GM21390 (cell line): ENCODE results near the gene LAPTM5.

Experiments used
- ATAC-seq: cut with Tn5 transposase; IDR thresholded peaks from one replicate; pipeline ENCODE4 v1.9.1; 2021; ENCODE audit not compliant: unreplicated experiment

Gene LAPTM5

DNA sequence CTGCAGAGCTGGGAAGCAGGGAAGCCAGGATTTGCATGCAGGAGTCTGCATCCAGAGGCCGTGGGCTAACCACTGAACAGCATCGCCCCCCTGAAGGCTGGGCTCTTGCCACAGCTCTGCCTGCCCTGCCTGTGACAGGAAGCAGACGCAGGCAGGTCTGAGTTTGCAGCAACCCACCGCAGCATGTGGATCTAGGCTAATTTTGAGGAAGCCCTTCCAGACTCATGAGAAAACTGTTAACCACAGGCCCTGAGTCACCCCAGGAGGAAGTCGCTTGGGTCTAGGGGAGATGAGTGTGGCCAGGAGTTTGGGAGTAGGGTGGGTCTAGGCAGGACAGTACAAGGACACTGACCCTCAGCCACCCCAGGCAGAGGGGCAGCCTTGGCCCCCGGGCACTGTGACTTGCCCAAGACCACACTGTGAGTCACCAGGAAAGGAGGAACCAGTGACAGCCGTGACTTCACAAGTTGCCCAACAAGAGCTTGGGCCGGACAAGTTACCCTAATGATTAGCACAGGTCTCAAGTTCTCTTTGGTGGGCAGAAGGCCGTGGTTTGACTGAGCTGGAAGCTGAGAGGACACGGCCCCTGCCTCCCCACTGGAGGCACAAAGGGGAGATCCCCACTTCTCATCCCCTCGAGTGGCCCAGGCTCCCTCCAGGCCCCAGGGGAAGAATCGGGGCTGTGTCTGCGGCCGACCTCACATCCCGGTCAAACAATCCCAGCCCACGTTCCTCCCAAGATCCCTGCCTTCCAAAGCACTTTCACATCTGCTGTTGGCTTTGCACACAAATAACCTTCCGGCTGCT is 826 bp downstream of the LAPTM5 start:
- no peak for ATAC-seq

GRCh38 chr1:30756206-30756544 is 1.4 kb downstream of the LAPTM5 start:
- ATAC-seq, result no peak

DNA sequence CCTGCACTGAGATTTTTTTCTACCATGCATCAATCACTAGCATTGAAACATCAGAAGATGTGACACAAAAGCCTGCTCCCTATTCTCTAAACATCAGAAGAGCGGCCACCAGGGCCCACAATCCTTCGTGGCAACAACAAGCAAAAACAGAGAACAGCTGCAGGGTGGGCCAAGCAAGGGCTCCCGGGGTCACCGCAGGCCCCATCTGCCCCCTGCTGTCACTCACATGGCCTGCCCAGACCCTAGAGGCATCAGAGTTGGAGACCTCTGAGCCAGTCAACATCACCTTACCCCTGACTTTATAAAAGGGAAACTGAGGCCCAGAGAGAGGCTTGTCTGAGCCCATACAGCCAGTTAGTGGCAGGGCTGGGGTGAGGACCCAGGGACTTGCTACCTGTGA is 1.8 kb downstream of the LAPTM5 start:
- no peak for ATAC-seq

DNA sequence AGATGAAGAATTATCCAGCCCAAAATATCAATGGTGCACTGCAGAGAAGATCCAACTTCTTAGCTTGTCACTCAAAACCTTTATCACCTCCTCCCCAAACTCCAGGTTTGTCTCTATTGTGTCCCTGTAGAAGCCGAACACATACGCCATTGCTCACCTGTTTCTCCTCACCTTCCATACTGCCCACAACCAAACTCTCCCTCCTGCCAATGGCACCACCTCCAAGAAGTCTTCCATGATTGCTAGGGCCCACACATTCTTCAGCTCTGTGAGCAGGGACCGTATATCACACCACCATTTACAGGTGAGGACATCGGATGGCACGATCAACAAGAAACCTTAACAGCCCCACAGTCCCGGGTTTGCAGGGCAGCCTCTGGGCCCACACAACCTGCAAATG is 2.2 kb downstream of the LAPTM5 start:
- no peak for ATAC-seq

GRCh38 chr1:30754684-30755171 is 2.8 kb downstream of the LAPTM5 start:
- peak; percentile 40 for ATAC-seq

DNA sequence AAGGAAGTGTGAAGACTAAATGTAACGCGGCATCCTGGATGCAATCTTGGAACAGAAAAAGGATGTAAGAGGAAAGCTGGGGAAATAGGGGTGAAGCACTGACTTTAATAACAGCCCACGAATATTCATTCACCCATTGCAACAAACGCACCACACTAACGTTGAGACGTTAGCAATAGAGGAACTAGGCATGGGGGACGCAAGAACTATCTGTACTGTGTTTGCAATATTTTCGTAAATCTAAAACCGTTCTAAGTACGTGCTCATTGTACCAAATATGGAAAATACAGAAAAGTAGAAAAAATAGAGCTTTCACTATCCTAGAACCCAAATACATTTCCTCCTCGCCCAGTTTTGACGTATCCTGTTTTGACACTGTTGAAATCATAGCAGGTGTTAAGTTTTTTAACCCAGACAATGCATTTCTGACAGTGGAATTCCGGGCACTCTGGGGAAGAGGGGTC is 3.9 kb downstream of the LAPTM5 start:
- no peak for ATAC-seq

GRCh38 chr1:30753118-30753517 is 4.5 kb downstream of the LAPTM5 start:
- ATAC-seq, result no peak

GRCh38 chr1:30752651-30752908 is 5.0 kb downstream of the LAPTM5 start:
- ATAC-seq, result no peak

DNA sequence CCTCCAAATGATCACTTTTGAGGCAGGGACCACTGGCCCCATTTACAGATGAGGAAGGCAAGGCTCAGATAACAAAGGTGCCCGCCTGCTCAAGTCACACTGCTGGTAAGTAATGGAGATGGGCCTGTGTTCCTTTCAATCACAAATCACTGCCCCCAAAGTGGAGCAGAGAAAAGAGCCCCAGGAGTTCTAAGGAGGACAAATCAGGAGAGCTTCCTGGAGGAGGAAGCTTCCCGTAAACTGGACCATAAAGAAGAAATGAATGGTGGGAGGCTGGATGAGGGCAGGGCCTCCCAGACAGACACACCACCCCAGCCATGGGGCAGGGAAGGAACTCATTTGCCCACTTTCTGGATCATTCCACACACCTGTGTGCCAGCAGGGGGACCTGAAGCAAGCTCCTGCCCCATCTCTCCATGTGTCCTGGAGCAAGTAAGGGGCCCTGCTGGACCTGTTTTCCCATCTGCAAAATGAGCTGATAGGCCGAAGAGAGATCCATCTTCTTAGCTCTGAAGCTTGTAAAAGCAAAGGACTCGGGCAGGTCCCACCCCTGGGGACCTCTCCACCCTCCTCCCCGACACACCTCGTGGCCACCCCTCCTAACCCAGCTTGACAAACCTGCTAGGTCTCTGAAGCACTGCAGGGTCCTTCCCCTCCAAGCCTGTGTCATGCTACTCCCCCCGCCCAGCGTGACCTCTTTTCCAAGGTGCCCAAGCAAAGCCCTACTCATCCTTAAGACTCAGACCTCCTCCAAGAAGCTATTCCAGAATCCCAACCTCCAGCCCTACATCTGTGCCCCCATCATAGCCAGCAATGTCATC is 5.5 kb downstream of the LAPTM5 start:
- ATAC-seq, result no peak

- ATAC-seq, result peak; percentile 24
These were observed 6.8 kb downstream of the LAPTM5 start for GRCh38 chr1:30750731-30751291.

GRCh38 chr1:30749691-30750583 is 7.6 kb downstream of the LAPTM5 start:
- no peak for ATAC-seq

DNA sequence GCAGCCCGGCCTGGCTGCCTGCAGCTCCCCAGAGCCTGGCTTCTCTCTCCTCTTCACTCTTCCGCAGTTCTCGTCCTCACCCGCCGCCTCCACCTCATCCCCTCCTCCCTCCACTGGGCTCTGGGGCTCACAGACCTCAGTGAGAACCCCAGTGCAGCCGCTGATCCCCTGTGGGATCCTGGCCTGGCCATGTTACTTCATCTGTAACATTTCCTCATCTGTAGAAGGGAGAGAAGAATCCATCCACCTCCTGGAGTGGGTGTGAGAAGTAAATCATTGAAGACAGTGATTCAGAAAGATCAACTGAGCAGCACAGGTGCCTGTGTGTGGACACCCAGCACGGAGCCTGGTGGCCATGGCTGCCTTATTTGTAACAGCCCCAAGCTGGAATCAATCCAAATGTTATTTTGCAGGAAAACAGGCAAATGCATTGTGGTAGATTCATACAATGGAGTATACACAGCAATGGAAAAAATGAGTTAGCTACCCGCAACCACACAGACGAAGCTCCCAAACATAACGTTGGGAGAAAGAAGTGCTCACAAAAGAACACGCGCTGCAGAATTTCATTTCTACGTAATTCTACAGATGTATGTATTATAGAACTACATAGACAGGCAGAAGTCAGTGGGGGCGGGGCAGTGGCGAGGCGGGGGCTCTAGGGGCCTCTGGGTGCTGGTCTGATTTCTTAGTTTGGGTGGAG is 8.7 kb downstream of the LAPTM5 start:
- no peak for ATAC-seq

- no peak for ATAC-seq
These were observed 9.4 kb downstream of the LAPTM5 start for GRCh38 chr1:30748098-30748698.

- ATAC-seq, result no peak
These were observed 10.3 kb downstream of the LAPTM5 start for GRCh38 chr1:30747033-30748008.

GRCh38 chr1:30746212-30747032 is 11.2 kb downstream of the LAPTM5 start:
- ATAC-seq, result no peak

DNA sequence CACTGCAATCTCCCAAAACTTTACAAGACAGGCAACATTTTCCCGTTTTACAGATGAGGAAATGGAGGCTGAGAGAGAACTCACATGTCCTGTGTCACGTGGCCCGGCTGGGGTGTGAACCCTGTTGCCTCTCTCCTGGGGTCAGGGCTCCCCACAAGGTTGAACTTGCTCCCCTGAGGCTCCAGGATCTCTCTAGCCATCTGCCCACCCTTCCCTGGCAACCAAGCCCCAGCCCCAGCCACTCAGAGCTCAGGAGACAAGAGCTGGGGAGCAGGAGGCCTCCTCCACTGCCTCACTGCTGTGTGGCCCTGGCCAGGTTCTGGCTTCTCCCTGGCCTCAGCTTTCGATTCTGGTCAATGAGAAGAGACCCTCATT is 11.8 kb downstream of the LAPTM5 start:
- ATAC-seq, result no peak

GRCh38 chr1:30745156-30745833 is 12.3 kb downstream of the LAPTM5 start:
- no peak for ATAC-seq
